Keratinocyte (primary cell): ENCODE measurements around the gene PRSS8. TPM values are rescaled to one million over a fixed set of nuclear protein-coding genes. Genes with fewer than 3 reads are reported as not detected.

Experiments used
- DNase-seq: peaks from one replicate; pipeline ENCODE4 v3.0.0-alpha.2; 2011; ENCODE audit warnings: low read depth, missing footprints, low spot score
- FAIRE-seq: peaks from 2 replicates; lab custom pipeline; 2011; peaks lifted over from hg19 to GRCh38; lab: Jason Lieb, UNC
- H2AFZ ChIP-seq: 2 replicates; pipeline ENCODE4 v1.6.0; 2012; ENCODE audit warnings: low read length, control low read depth, inconsistent platforms; ENCODE audit not compliant: control insufficient read depth
- H3K27ac ChIP-seq: 2 replicates; pipeline ENCODE4 v1.5.1; 2011; ENCODE audit warnings: low read length; ENCODE audit not compliant: control insufficient read depth, insufficient read depth
- H3K27me3 ChIP-seq: 3 replicates; pipeline ENCODE4 v1.6.0; 2011; ENCODE audit warnings: low read length; ENCODE audit not compliant: control insufficient read depth, insufficient read depth; ENCODE audit errors: extremely low read depth
- H3K36me3 ChIP-seq, 2 experiments: 2 replicates in 1 of 2; 3 replicates in 1 of 2; pipeline ENCODE4 v1.5.1; 2011; ENCODE audit warnings: low read length in 2 of 2, mild to moderate bottlenecking in 1 of 2; ENCODE audit not compliant: control insufficient read depth in 2 of 2, insufficient read depth in 2 of 2; ENCODE audit errors: extremely low read depth in 1 of 2
- H3K4me1 ChIP-seq: 3 replicates; pipeline ENCODE4 v1.5.1; 2011; ENCODE audit warnings: low read length; ENCODE audit not compliant: control insufficient read depth, insufficient read depth; ENCODE audit errors: extremely low read depth
- H3K4me2 ChIP-seq: 3 replicates; pipeline ENCODE4 v1.6.0; 2011; ENCODE audit warnings: low read depth, low read length; ENCODE audit not compliant: control insufficient read depth, insufficient read depth; ENCODE audit errors: extremely low read depth
- H3K4me3 ChIP-seq, 3 experiments: fragments of 200-600 bp in 1 of 3; sonication (generic) in 1 of 3; 2 replicates in 2 of 3; 3 replicates in 1 of 3; pipeline ENCODE4 v1.5.1; 2011 to 2016; ENCODE audit warnings: low read length in 3 of 3, mild to moderate bottlenecking in 3 of 3, control low read depth in 2 of 3, inconsistent platforms in 1 of 3, low read depth in 1 of 3, mixed read lengths in 1 of 3, mixed run types in 1 of 3, moderate library complexity in 1 of 3; ENCODE audit not compliant: control insufficient read depth in 2 of 3, insufficient read depth in 2 of 3; ENCODE audit errors: extremely low read depth in 1 of 3
- H3K79me2 ChIP-seq: 2 replicates; pipeline ENCODE4 v1.6.0; 2012; ENCODE audit warnings: low read length; ENCODE audit not compliant: control insufficient read depth, insufficient read depth
- H3K9ac ChIP-seq: 3 replicates; pipeline ENCODE4 v1.6.0; 2011; ENCODE audit warnings: low read length; ENCODE audit not compliant: control insufficient read depth, insufficient read depth; ENCODE audit errors: extremely low read depth
- H3K9me1 ChIP-seq: 3 replicates; pipeline ENCODE4 v1.6.0; 2011; ENCODE audit warnings: low read length; ENCODE audit not compliant: control insufficient read depth, insufficient read depth; ENCODE audit errors: extremely low read depth
- H3K9me3 ChIP-seq: 2 replicates; pipeline ENCODE4 v1.5.1; 2012; ENCODE audit warnings: low read depth, low read length; ENCODE audit not compliant: control insufficient read depth
- H4K20me1 ChIP-seq: 3 replicates; pipeline ENCODE4 v1.6.0; 2011; ENCODE audit warnings: low read length; ENCODE audit not compliant: control insufficient read depth, insufficient read depth; ENCODE audit errors: extremely low read depth
- EZH2 ChIP-seq: IDR thresholded peaks from one replicate; pipeline ENCODE4 v1.6.1; 2012; ENCODE audit warnings: inconsistent platforms, mild to moderate bottlenecking, low read length, moderate library complexity
- dilution Hi-C: fragments of 300-500 bp; cut with MboI; formaldehyde crosslinking; loops from one replicate; pipeline ENCODE4 v1.7.0; 2020; ENCODE audit warnings: low sequenced_read_pairs; ENCODE audit not compliant: extremely low pct_ligation_motif_present
- polyA plus RNA-seq, 5 experiments: library from polyadenylated mRNA; depleted of rRNA in 3 of 5; stranded (reverse) in 3 of 5; stranded (forward) in 1 of 5; unstranded in 1 of 5; fragments of >200 nt; gene quantifications; 1 replicate in 1 of 5; 2 replicates in 3 of 5; 3 replicates in 1 of 5; pipeline versions ENCODE4 v1.2.1 to v1.2.3, GENCODE V29; 2011 to 2012; ENCODE audit warnings: missing spikeins in 2 of 5, low read depth in 1 of 5, low replicate concordance in 1 of 5
- TF ChIP-seq, protein P1 (sequence below), 3 experiments: IDR thresholded peaks in 1 of 3; conservative IDR thresholded peaks in 1 of 3; optimal IDR thresholded peaks in 1 of 3; 2 replicates in 2 of 3; 3 replicates in 1 of 3; pipeline versions ENCODE3 to v1.5.1; 2011; ENCODE audit warnings: low read length in 3 of 3, mild to moderate bottlenecking in 3 of 3, moderate library complexity in 2 of 3, control low read depth in 1 of 3, inconsistent platforms in 1 of 3; ENCODE audit not compliant: insufficient read depth in 2 of 3; ENCODE audit errors: extremely low read depth in 1 of 3

Gene PRSS8
- polyA plus RNA-seq, 1 donor (not counting 4 experiments of a cell fraction or from before 2014, with no cell fraction given) = 31.2 TPM

DNA sequence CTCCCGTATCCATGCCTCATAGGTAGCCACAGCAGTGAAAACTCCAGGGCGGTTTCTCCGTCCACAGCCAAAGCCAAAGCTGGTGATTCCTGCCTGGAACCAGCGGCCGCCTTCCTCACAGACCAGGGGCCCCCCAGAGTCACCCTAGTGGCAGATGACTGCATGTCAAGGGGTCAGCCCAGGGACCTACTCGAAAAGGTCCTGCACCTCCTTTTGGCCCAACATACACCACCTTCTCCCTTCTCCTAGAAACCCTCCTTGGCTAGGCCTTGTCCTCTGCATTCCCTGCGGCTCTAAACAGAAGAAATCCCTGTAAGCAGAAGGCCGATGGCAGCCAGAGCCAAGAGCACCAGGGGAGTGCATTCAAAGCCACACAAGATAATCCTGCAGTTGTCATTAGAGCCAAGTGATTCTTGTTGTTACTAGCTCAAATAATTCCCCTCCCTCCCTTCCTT, 8.2 kb upstream of the PRSS8 start:
- Histone ChIP-seq H2AFZ (no peak overlapping the region), H3K4me3 (no peak overlapping the region), H3K4me2 (no peak overlapping the region), H3K79me2 (no peaks in the 10 kb centered on the region), H4K20me1 (no peaks in the 10 kb centered on the region), H3K36me3 (no peaks in the 10 kb centered on the region), H3K4me1 (peaks cover 32% of the 10 kb centered on the region), H3K9me3 (no peaks in the 10 kb centered on the region), H3K27ac (no peak overlapping the region), H3K9ac (no peak overlapping the region), H3K9me1 (no peaks in the 10 kb centered on the region), H3K27me3 (no peaks in the 10 kb centered on the region)
- dilution Hi-C loops = no loop called here
- no peak for DNase-seq
- TF ChIP-seq, protein P1, sequence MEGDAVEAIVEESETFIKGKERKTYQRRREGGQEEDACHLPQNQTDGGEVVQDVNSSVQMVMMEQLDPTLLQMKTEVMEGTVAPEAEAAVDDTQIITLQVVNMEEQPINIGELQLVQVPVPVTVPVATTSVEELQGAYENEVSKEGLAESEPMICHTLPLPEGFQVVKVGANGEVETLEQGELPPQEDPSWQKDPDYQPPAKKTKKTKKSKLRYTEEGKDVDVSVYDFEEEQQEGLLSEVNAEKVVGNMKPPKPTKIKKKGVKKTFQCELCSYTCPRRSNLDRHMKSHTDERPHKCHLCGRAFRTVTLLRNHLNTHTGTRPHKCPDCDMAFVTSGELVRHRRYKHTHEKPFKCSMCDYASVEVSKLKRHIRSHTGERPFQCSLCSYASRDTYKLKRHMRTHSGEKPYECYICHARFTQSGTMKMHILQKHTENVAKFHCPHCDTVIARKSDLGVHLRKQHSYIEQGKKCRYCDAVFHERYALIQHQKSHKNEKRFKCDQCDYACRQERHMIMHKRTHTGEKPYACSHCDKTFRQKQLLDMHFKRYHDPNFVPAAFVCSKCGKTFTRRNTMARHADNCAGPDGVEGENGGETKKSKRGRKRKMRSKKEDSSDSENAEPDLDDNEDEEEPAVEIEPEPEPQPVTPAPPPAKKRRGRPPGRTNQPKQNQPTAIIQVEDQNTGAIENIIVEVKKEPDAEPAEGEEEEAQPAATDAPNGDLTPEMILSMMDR (optimal IDR thresholded peaks at IDR 0.05 in 1 of 3, IDR thresholded peaks at IDR 0.05 in 1 of 3, conservative IDR thresholded peaks at IDR 0.05 in 1 of 3; ENCODE audit: extremely low read depth in 1 of 3, insufficient read depth in 2 of 3, low read length in 3 of 3) = no peak
- no peak for TF ChIP-seq EZH2
- no peak for FAIRE-seq

DNA sequence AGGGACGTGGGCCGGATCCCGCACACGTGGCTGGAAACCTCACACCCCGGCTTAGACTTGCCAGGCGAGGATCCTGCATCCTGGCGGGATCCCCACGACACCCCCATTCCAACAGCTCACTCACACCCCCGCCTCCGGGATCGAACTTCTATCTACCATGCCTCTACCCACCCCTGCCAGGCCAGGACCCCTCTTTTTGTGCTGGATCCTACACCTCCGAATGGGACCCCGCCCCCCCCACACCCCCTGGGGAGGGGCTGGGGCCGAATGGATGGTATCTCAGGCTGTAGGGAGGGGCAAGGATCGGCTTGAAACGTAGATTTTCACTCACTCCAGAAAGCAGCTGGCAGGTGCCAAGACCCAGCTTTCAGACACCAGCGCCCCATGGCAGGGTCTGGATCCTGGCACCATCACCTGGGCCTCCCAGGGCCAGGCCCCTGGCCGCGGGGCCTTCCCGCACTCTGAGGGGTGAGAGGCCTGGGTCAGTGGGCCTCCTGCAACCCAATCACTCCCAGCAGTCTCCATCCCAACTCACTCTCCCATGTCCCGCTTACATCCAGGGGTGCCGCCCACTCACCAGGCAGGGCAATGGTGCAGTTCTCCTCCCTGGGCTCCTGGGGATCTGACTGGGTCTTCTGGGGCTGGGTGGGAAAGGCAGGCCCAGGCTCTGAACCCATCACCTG, 7.6 kb upstream of the PRSS8 start:
- peak overlapping the region; percentile 93 for H2AFZ ChIP-seq
- H3K27me3 ChIP-seq = no peaks in the 10 kb centered on the region
- no peaks in the 10 kb centered on the region for H3K79me2 ChIP-seq
- dilution Hi-C loops = no loop called here
- FAIRE-seq (no peak), DNase-seq (no peak)
- H3K9me1 ChIP-seq = no peaks in the 10 kb centered on the region
- TF ChIP-seq EZH2 = no peak
- TF ChIP-seq, protein P1 (optimal IDR thresholded peaks at IDR 0.05 in 1 of 3, IDR thresholded peaks at IDR 0.05 in 1 of 3, conservative IDR thresholded peaks at IDR 0.05 in 1 of 3; ENCODE audit: extremely low read depth in 1 of 3, insufficient read depth in 2 of 3, low read length in 3 of 3) = no peak
- no peaks in the 10 kb centered on the region for H4K20me1 ChIP-seq
- no peaks in the 10 kb centered on the region for H3K36me3 ChIP-seq
- no peaks in the 10 kb centered on the region for H3K9me3 ChIP-seq
- peak overlapping the region; percentile 44 for H3K9ac ChIP-seq
- no peak overlapping the region for H3K27ac ChIP-seq
- H3K4me1 ChIP-seq = peaks cover 34% of the 10 kb centered on the region
- peak overlapping the region in 1 of 3 experiments; percentile 49 for H3K4me3 ChIP-seq
- H3K4me2 ChIP-seq = peak overlapping the region; percentile 66
